GM19099 (cell line): Measurements from ENCODE around the gene SLC12A1.

Experiments
- POLR2A ChIP-seq: IDR thresholded peaks from 3 replicates; pipeline ENCODE4 v1.6.1; 2011; ENCODE audit warnings: low read depth; ENCODE audit not compliant: insufficient read length; ENCODE audit errors: extremely low read depth

Gene SLC12A1

GRCh38 chr15:48205981-48206380 lies at the start of gene SLC12A1:
TSS of gene SLC12A1 (plus strand) at chr15:48206302. CDS start at chr15:48207720, 1,418 bp downstream.
- TF ChIP-seq POLR2A, result no peak

- TF ChIP-seq POLR2A, result no peak
Measured at GRCh38 chr15:48168616-48169015, 37.5 kb upstream of the SLC12A1 start.

- no peak for TF ChIP-seq POLR2A
Measured at GRCh38 chr15:48170981-48171380, 35.1 kb upstream of the SLC12A1 start.

GRCh38 chr15:48175126-48175525 lies 31.0 kb upstream of the SLC12A1 start:
- TF ChIP-seq POLR2A, result no peak

- TF ChIP-seq POLR2A, result no peak
Measured at GRCh38 chr15:48176112-48176511, 30.0 kb upstream of the SLC12A1 start.

- TF ChIP-seq POLR2A, result no peak
Measured at GRCh38 chr15:48176957-48177356, 29.1 kb upstream of the SLC12A1 start.

GRCh38 chr15:48177383-48177765 lies 28.7 kb upstream of the SLC12A1 start:
- TF ChIP-seq POLR2A, result no peak

GRCh38 chr15:48177766-48178647 lies 28.1 kb upstream of the SLC12A1 start, which contains the start of gene MYEF2:
TSS of gene MYEF2 (minus strand) at chr15:48178295. CDS start at chr15:48178237, 58 bp downstream.
- TF ChIP-seq POLR2A, result peak; percentile 68

- no peak for TF ChIP-seq POLR2A
Measured at GRCh38 chr15:48178648-48178931, 27.5 kb upstream of the SLC12A1 start.

- no peak for TF ChIP-seq POLR2A
Measured at GRCh38 chr15:48182749-48183148, 23.4 kb upstream of the SLC12A1 start.

- TF ChIP-seq POLR2A, result no peak
Measured at GRCh38 chr15:48185529-48185928, 20.6 kb upstream of the SLC12A1 start.

- no peak for TF ChIP-seq POLR2A
Measured at GRCh38 chr15:48186271-48186670, 19.8 kb upstream of the SLC12A1 start.

- no peak for TF ChIP-seq POLR2A
Measured at GRCh38 chr15:48190932-48191573, 15.0 kb upstream of the SLC12A1 start.

- TF ChIP-seq POLR2A, result no peak
Measured at GRCh38 chr15:48191574-48192225, 14.4 kb upstream of the SLC12A1 start, which contains the start of gene CTXN2. TSS of gene CTXN2 (plus strand) at chr15:48191665. CDS start at chr15:48201301, 9,636 bp downstream.

GRCh38 chr15:48202068-48202467 lies 4.0 kb upstream of the SLC12A1 start:
- TF ChIP-seq POLR2A, result no peak
